ENCODE data around the gene CHRND. TPM values are rescaled to one million over a fixed set of nuclear protein-coding genes. Genes with fewer than 3 reads are reported as not detected.

Gene CHRND
- total and polyA plus RNA-seq, 2 of the 4 experiments (the other 2 are of a cell fraction): not detected

DNA sequence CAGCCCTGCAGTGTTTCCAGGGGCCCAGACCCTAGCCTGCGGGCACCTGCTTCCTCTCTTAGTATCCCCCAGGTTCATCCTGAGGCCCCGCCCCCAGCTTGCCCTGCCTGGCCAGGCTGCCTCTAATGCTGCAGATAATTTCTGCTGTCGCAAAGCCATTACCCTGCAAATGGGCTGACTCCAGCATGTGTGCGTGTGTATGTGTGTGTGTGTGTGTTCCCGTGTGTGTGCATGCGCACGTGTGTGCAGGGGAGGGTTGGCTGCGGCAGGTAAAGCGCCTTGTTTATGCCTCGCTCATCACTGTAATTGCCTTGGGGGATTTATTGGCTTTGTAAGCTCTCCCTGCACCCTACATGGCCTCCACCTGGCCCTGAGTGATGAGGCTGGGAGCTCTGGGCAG is 13.4 kb upstream of the CHRND start:
- no peaks in the 10 kb centered on the region for H3K9me3 ChIP-seq (ENCODE audit: control insufficient read depth, insufficient read depth, low read length)
- H2AK9ac ChIP-seq (replicated peaks; ENCODE audit: low read depth, low read length, poor library complexity): no peak overlapping the region
- H3K79me1 ChIP-seq (ENCODE audit: low read depth in 1 of 2, low read length in 2 of 2): no peaks in the 10 kb centered on the region
- no peak overlapping the region for H2AFZ ChIP-seq (replicated peaks; ENCODE audit: low read length, poor library complexity)
- no peak for ATAC-seq (ENCODE audit: low read depth)
- H3K4me1 ChIP-seq (ENCODE audit: control insufficient read depth, insufficient read depth, low read length): no peaks in the 10 kb centered on the region
- intact Hi-C loops (cut with micrococcal nuclease): no loop called here
- H2BK20ac ChIP-seq (ENCODE audit: low read depth, low read length): no peak overlapping the region
- no peak for DNase-seq
- no peak overlapping the region for H3K9ac ChIP-seq (ENCODE audit: low read depth, low read length)
- H4K20me1 ChIP-seq (ENCODE audit: insufficient read depth, low read length): no peaks in the 10 kb centered on the region
- no peak overlapping the region for H3K27ac ChIP-seq (ENCODE audit: insufficient read depth, low read length)
- H3K36me3 ChIP-seq (ENCODE audit: control insufficient read depth, insufficient read depth, low read length): no peaks in the 10 kb centered on the region
- in situ Hi-C loops (cut with MboI; ENCODE audit: low sequenced_read_pairs): no loop called here
- TF ChIP-seq, protein P1, sequence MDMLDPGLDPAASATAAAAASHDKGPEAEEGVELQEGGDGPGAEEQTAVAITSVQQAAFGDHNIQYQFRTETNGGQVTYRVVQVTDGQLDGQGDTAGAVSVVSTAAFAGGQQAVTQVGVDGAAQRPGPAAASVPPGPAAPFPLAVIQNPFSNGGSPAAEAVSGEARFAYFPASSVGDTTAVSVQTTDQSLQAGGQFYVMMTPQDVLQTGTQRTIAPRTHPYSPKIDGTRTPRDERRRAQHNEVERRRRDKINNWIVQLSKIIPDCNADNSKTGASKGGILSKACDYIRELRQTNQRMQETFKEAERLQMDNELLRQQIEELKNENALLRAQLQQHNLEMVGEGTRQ (IDR thresholded peaks at IDR 0.05; ENCODE audit: low read depth, low read length): no peak
- TF ChIP-seq MXI1 (IDR thresholded peaks at IDR 0.05; ENCODE audit: borderline replicate concordance, low read depth, low read length) (no peak), SMC3 (IDR thresholded peaks at IDR 0.05; ENCODE audit: low read depth, low read length) (no peak), FOS (IDR thresholded peaks at IDR 0.05; ENCODE audit: low read depth, low read length) (no peak), CHD1 (IDR thresholded peaks at IDR 0.05; ENCODE audit: low read depth, low read length) (no peak), CEBPB (IDR thresholded peaks at IDR 0.05; ENCODE audit: low read depth, low read length) (no peak), RCOR1 (IDR thresholded peaks at IDR 0.05; ENCODE audit: insufficient replicate concordance, low read length) (no peak), NFE2L2 (IDR thresholded peaks at IDR 0.05; ENCODE audit: low read depth, low read length) (no peak), MAFK (IDR thresholded peaks at IDR 0.05; ENCODE audit: low read depth, low read length) (no peak), MAZ (IDR thresholded peaks at IDR 0.05; ENCODE audit: borderline replicate concordance, low read depth, low read length) (no peak), RFX5 (IDR thresholded peaks at IDR 0.05; ENCODE audit: low read depth, low read length) (no peak), POLR2A (IDR thresholded peaks at IDR 0.05; ENCODE audit: low read depth, low read length) (no peak), BHLHE40 (IDR thresholded peaks at IDR 0.05; ENCODE audit: low read depth, low read length) (no peak), RAD21 (IDR thresholded peaks at IDR 0.05; ENCODE audit: low read length) (no peak)
- TF ChIP-seq, protein P2, sequence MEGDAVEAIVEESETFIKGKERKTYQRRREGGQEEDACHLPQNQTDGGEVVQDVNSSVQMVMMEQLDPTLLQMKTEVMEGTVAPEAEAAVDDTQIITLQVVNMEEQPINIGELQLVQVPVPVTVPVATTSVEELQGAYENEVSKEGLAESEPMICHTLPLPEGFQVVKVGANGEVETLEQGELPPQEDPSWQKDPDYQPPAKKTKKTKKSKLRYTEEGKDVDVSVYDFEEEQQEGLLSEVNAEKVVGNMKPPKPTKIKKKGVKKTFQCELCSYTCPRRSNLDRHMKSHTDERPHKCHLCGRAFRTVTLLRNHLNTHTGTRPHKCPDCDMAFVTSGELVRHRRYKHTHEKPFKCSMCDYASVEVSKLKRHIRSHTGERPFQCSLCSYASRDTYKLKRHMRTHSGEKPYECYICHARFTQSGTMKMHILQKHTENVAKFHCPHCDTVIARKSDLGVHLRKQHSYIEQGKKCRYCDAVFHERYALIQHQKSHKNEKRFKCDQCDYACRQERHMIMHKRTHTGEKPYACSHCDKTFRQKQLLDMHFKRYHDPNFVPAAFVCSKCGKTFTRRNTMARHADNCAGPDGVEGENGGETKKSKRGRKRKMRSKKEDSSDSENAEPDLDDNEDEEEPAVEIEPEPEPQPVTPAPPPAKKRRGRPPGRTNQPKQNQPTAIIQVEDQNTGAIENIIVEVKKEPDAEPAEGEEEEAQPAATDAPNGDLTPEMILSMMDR (conservative IDR thresholded peaks at IDR 0.05; ENCODE audit: low read depth, low read length): no peak
- TF ChIP-seq, protein P3, sequence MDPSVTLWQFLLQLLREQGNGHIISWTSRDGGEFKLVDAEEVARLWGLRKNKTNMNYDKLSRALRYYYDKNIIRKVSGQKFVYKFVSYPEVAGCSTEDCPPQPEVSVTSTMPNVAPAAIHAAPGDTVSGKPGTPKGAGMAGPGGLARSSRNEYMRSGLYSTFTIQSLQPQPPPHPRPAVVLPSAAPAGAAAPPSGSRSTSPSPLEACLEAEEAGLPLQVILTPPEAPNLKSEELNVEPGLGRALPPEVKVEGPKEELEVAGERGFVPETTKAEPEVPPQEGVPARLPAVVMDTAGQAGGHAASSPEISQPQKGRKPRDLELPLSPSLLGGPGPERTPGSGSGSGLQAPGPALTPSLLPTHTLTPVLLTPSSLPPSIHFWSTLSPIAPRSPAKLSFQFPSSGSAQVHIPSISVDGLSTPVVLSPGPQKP (IDR thresholded peaks at IDR 0.05; ENCODE audit: borderline replicate concordance, low read depth, low read length): no peak
- H3K4me2 ChIP-seq (ENCODE audit: low read depth, low read length): no peak overlapping the region
- no peak overlapping the region for H3K4me3 ChIP-seq (ENCODE audit: insufficient read depth, low read depth, low read length)
- H3K56ac ChIP-seq (ENCODE audit: extremely low read depth, insufficient read depth, low read length): no peak overlapping the region
- H3K18ac ChIP-seq (ENCODE audit: low read depth, low read length): no peak overlapping the region
- WGBS, 2 experiments (ENCODE audit: extremely low coverage in 2 of 2, insufficient read length in 1 of 2): no CpG with 5 or more reads among the region's 10 CpGs
- H2AK5ac ChIP-seq (ENCODE audit: low read depth, low read length): no peak overlapping the region
- H2BK5ac ChIP-seq (ENCODE audit: low read depth, low read length, poor library complexity, severe bottlenecking): no peak overlapping the region
- no peak overlapping the region for H2BK15ac ChIP-seq (ENCODE audit: low read depth, low read length)
- ChIA-PET POLR2A (ENCODE audit: unreplicated experiment) (no interaction called here), CTCF (no interaction called here)
- H4K8ac ChIP-seq (ENCODE audit: low read depth in 2 of 2, low read length in 2 of 2): no peak overlapping the region
- H3K23ac ChIP-seq (ENCODE audit: low read depth, low read length): no peak overlapping the region
- dilution Hi-C loops (cut with HindIII; ENCODE audit: low sequenced_read_pairs, unreplicated experiment): no loop called here
- no peak overlapping the region for H3K4ac ChIP-seq (ENCODE audit: low read depth, low read length)
- no peaks in the 10 kb centered on the region for H3K9me1 ChIP-seq (ENCODE audit: insufficient read depth, low read length)
- peaks cover 39% of the 10 kb centered on the region for H3K27me3 ChIP-seq (ENCODE audit: control insufficient read depth, insufficient read depth, low read length)
- H3K14ac ChIP-seq (replicated peaks; ENCODE audit: low read depth, low read length): no peak overlapping the region
- H4K91ac ChIP-seq (ENCODE audit: insufficient read depth, low read depth, low read length): no peak overlapping the region
- H2BK120ac ChIP-seq (ENCODE audit: low read depth, low read length): no peak overlapping the region
- no TSS peak for BruUV-seq (replicated peaks)
- H4K5ac ChIP-seq (ENCODE audit: low read depth, low read length): no peak overlapping the region
